Karpas-422 (cell line): ENCODE results near the gene SYT6. TPM values are rescaled to one million over a fixed set of nuclear protein-coding genes. Genes with fewer than 3 reads are reported as not detected.
"Not testable (repeated sequence)": the region's sequence is repeated elsewhere in the genome, so short reads cannot be mapped to it uniquely, and the experiment has no call there.

Experiments used
- DNase-seq: peaks from one replicate; pipeline ENCODE4 v3.0.0-alpha.2; 2015
- H2AFZ ChIP-seq: fragments of 200-600 bp; sonication (generic); 2 replicates; pipeline ENCODE4 v1.6.1; 2014; ENCODE audit warnings: antibody characterized with exemption, low read length, mixed read lengths
- H3K27ac ChIP-seq: fragments of 200-600 bp; sonication (generic); 2 replicates; pipeline ENCODE4 v1.5.1; 2014; ENCODE audit warnings: mild to moderate bottlenecking, low read length, moderate library complexity
- H3K27me3 ChIP-seq: fragments of 200-600 bp; sonication (generic); 2 replicates; pipeline ENCODE4 v1.6.1; 2014; ENCODE audit warnings: low read length, mixed read lengths
- H3K36me3 ChIP-seq: fragments of 200-600 bp; sonication (generic); 2 replicates; pipeline ENCODE4 v1.6.1; 2014; ENCODE audit warnings: low read length, mixed read lengths; ENCODE audit not compliant: insufficient read depth
- H3K4me1 ChIP-seq: fragments of 200-600 bp; sonication (generic); 2 replicates; pipeline ENCODE4 v1.6.1; 2014; ENCODE audit warnings: mild to moderate bottlenecking, low read length, mixed read lengths
- H3K4me2 ChIP-seq: fragments of 200-600 bp; sonication (generic); 2 replicates; pipeline ENCODE4 v1.6.1; 2014; ENCODE audit warnings: low read length, low read depth, mild to moderate bottlenecking; ENCODE audit not compliant: poor library complexity, severe bottlenecking
- H3K4me3 ChIP-seq: fragments of 200-600 bp; sonication (generic); 2 replicates; pipeline ENCODE4 v1.5.1; 2014; ENCODE audit warnings: mild to moderate bottlenecking, antibody characterized with exemption, low read length, mixed read lengths
- H3K79me2 ChIP-seq: fragments of 200-600 bp; sonication (generic); 2 replicates; pipeline ENCODE4 v1.6.1; 2014; ENCODE audit warnings: mild to moderate bottlenecking, low read length, mixed read lengths
- H3K9ac ChIP-seq: fragments of 200-600 bp; sonication (generic); 2 replicates; pipeline ENCODE4 v1.6.0; 2014; ENCODE audit warnings: low read length
- H3K9me2 ChIP-seq: fragments of 200-600 bp; sonication (generic), shearing (Covaris generic); replicated peaks from 2 replicates; pipeline ENCODE4 v1.6.0; 2014; ENCODE audit warnings: mild to moderate bottlenecking, low read length, moderate library complexity; ENCODE audit not compliant: insufficient read depth
- H3K9me3 ChIP-seq: fragments of 300-700, 200-600 bp; sonication (generic); 2 replicates; pipeline ENCODE4 v1.6.1; 2014; ENCODE audit warnings: low read length, mixed read lengths
- H4K20me1 ChIP-seq: fragments of 200-600 bp; sonication (generic); 2 replicates; pipeline ENCODE4 v1.6.1; 2014; ENCODE audit warnings: mild to moderate bottlenecking, antibody characterized with exemption, low read length, low read depth; ENCODE audit not compliant: insufficient read depth
- total RNA-seq: library from RNA; depleted of rRNA; stranded (reverse); fragments of >200 nt; shearing (Covaris generic); gene quantifications from 2 replicates; pipeline ENCODE4 v1.2.3, GENCODE V29; 2014; ENCODE audit warnings: low replicate concordance

Gene SYT6
- total RNA-seq, 1 experiment from 2014 or later = not detected

DNA sequence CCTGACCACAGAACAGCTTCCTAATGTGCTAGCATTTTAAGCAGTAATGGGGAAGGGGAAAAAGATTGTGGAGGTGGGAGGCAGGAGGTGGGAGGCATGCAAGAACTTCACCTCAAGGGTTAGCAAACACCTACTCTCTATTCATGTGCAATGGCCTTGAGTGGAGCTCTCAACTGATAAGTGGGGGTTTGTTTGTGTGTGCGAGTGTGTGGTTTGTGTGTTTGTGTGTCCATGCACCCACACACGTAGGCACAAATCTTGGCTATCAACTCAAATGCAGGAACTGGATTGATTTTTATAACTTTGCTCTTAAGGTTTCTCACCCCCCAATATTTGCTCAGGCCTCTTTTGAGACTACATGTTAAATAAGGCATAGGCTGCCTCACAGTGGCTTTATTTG is 78.6 kb downstream of the SYT6 start:
- H3K36me3 ChIP-seq = no peaks in the 10 kb centered on the region

DNA sequence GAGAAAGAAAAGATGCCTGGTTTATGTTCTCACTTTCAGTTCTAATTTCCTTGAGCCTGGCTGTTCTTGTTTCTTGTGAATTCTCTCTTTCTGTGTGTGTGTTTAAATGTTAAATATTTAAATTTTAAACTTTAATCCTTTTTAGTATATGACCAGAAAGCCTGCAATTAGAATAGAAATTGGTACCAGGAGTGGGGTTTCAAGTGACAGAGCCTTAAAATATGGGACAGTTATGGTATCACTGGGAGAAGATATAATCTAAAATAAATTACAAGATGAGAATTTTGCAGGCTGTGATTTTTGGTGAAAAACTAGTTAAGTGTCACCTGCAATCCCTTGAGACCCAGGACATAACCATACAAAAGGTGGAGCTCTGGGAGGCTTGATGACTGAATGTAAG is 81.4 kb downstream of the SYT6 start:
- Histone ChIP-seq H3K4me3 (no peak overlapping the region), H3K4me2 (no peak overlapping the region)

More for the DNA sequence above, 78.6 kb downstream of the SYT6 start:
- Histone ChIP-seq H3K79me2 (no peaks in the 10 kb centered on the region), H3K27me3 (no peaks in the 10 kb centered on the region), H3K9me3 (no peaks in the 10 kb centered on the region; the same call in 1 of the 2 replicates), H3K4me1 (no peaks in the 10 kb centered on the region), H3K27ac (no peak overlapping the region), H4K20me1 (no peaks in the 10 kb centered on the region), H3K4me2 (no peak overlapping the region), H3K9me2 (no peaks in the 10 kb centered on the region), H2AFZ (no peak overlapping the region), H3K4me3 (no peak overlapping the region), H3K9ac (no peak overlapping the region)
- DNase-seq = peak; percentile 21

DNA sequence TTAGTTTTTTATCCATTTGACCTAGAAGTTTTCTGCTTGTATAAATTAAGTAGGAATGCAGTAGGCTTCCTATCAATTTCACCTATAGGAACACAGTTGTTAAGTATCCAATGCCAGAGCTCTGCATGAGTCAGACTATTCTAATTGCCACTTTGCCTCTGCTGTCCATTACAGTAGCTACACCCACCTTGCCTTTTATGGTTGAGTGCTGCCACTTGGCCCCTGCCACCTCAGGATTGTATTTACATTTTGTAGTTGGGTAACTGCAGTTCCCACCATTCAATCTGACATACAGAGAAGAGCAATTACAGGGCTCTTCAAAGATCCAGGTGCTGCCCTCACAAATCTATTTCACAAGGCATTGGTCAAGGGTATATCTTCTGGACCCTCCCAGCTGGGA is 83.9 kb downstream of the SYT6 start:
- H3K4me3 ChIP-seq, H4K20me1 ChIP-seq, H3K79me2 ChIP-seq: not testable (repeated sequence)

More for the DNA sequence above, 81.4 kb downstream of the SYT6 start:
- H3K79me2 ChIP-seq = no peaks in the 10 kb centered on the region
- no peak overlapping the region for H3K9ac ChIP-seq
- H3K36me3 ChIP-seq = no peaks in the 10 kb centered on the region
- no peaks in the 10 kb centered on the region for H3K27me3 ChIP-seq
- H3K9me2 ChIP-seq = no peaks in the 10 kb centered on the region
- no peaks in the 10 kb centered on the region; the same call in 1 of the 2 replicates for H3K9me3 ChIP-seq
- no peak overlapping the region for H3K27ac ChIP-seq
- no peaks in the 10 kb centered on the region for H4K20me1 ChIP-seq
- H2AFZ ChIP-seq = no peak overlapping the region
- no peaks in the 10 kb centered on the region for H3K4me1 ChIP-seq
- DNase-seq = no peak

DNA sequence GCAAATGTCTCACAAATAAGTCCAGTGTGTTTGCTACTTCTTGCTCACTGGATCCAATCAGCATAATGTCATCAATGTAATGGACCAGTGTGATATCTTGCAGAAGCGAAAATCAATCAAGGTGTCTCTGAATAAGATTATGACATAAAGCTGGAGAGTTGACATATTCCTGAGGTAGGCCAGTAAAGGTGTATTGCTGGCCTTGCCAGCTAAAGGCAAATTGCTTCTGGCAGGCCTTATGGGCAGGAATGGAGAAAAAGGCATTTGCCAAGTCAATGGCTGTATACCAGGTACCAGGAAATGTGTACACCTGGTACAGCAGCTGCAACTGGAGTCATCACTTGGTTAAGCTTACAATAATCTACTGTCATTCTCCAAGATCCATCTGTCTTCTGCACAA is 85.0 kb downstream of the SYT6 start:
- H4K20me1 ChIP-seq, H3K9me2 ChIP-seq, H3K27me3 ChIP-seq, H3K79me2 ChIP-seq, H3K9me3 ChIP-seq, H3K4me3 ChIP-seq, H3K27ac ChIP-seq, H3K9ac ChIP-seq, DNase-seq, H3K36me3 ChIP-seq, H2AFZ ChIP-seq, H3K4me1 ChIP-seq, H3K4me2 ChIP-seq: not testable (repeated sequence)

More for the DNA sequence above, 83.9 kb downstream of the SYT6 start:
- not testable (repeated sequence) for H3K27ac ChIP-seq, H3K4me1 ChIP-seq, H3K4me2 ChIP-seq, H3K36me3 ChIP-seq, H3K9ac ChIP-seq, H3K9me3 ChIP-seq, H3K9me2 ChIP-seq, H3K27me3 ChIP-seq, H2AFZ ChIP-seq
- DNase-seq = peak; percentile 35

DNA sequence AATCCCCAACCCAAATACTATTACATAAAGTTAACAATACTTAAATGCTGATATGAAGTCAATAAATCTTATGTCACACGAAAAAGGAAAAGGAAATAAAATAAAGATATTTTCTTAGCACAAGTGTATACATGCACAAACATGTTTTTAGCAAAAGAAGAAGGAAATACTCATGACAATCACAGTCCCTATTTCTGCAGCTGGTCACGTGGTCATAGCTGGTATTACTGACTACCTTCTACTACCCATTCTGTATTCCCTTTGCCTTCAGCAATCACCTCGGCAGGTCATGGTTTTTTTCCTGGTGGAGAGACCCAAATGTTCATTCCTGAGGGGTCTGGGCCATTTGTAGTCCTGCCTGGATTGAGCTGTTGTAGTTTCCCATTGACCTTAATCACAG is 88.0 kb downstream of the SYT6 start:
- not testable (repeated sequence) for H3K4me1 ChIP-seq, H3K36me3 ChIP-seq, H3K9me2 ChIP-seq, H3K27me3 ChIP-seq, H3K4me2 ChIP-seq, H3K27ac ChIP-seq, H3K9ac ChIP-seq, H2AFZ ChIP-seq, H3K9me3 ChIP-seq, H4K20me1 ChIP-seq, H3K4me3 ChIP-seq, H3K79me2 ChIP-seq
- peak; percentile 34 for DNase-seq

DNA sequence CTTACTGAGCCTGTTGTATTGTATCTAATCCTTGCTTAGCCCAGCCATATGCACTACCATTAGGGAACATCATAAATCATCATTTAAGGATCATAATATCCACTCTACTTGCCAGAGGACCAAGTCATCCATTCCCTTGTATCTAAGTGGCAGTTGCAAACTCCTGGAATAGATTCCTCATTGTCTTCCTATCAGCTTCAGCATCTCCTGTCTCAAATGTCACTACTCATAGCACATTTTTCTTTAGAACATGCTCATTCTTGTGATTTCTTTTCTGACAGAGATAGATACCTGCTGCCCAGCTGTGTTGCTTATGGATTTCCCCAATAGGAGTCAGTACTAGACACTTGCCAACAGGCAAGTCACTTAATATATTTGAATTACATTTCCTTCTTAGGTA is 90.1 kb downstream of the SYT6 start:
- Histone ChIP-seq H3K9me3 (no peaks in the 10 kb centered on the region), H3K9me2 (no peaks in the 10 kb centered on the region), H3K4me3 (no peak overlapping the region), H4K20me1 (no peaks in the 10 kb centered on the region), H3K4me2 (no peak overlapping the region), H2AFZ (no peak overlapping the region), H3K4me1 (no peaks in the 10 kb centered on the region), H3K9ac (no peak overlapping the region), H3K36me3 (no peaks in the 10 kb centered on the region), H3K27ac (no peak overlapping the region), H3K79me2 (no peaks in the 10 kb centered on the region), H3K27me3 (no peaks in the 10 kb centered on the region)
- DNase-seq = peak; percentile 27

DNA sequence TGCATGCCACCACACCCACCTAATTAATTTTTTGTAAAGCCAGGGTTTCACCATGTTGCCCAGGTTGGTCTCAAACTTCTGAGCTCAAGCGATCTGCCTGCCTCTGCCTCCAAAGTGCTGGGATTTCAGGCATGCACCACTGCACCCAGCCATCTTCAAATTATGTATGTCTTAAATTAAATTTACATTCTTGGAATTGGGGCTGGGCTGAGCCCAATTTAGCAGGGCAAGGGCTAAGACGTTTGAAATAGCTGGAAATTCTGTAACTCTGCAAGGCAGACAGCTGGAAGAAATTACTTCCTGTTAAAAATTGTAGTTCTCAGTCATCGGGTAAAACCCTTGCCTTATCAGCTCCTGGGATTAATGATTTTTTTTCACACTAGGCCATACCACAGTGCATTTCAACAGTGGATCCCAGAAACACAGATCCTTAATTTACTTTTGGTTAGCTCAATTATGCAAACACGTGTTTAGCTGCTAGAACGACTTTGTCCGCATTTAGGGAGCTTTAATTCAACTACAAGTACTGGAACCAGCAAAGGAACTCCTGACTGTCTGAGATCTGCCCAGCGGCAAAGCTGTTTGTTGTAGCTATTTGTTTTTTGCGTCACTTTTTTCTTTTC is 91.1 kb downstream of the SYT6 start:
- H3K4me2 ChIP-seq = no peak overlapping the region
- H3K4me3 ChIP-seq = no peak overlapping the region
- no peak overlapping the region for H2AFZ ChIP-seq
- H3K9me2 ChIP-seq = no peaks in the 10 kb centered on the region
- peak; percentile 26 for DNase-seq
- H3K4me1 ChIP-seq = no peaks in the 10 kb centered on the region
- no peaks in the 10 kb centered on the region for H3K79me2 ChIP-seq
- H3K9ac ChIP-seq = no peak overlapping the region
- H3K27me3 ChIP-seq = no peaks in the 10 kb centered on the region
- H3K9me3 ChIP-seq = no peaks in the 10 kb centered on the region
- H3K27ac ChIP-seq = no peak overlapping the region
- H4K20me1 ChIP-seq = no peaks in the 10 kb centered on the region
- no peaks in the 10 kb centered on the region for H3K36me3 ChIP-seq

DNA sequence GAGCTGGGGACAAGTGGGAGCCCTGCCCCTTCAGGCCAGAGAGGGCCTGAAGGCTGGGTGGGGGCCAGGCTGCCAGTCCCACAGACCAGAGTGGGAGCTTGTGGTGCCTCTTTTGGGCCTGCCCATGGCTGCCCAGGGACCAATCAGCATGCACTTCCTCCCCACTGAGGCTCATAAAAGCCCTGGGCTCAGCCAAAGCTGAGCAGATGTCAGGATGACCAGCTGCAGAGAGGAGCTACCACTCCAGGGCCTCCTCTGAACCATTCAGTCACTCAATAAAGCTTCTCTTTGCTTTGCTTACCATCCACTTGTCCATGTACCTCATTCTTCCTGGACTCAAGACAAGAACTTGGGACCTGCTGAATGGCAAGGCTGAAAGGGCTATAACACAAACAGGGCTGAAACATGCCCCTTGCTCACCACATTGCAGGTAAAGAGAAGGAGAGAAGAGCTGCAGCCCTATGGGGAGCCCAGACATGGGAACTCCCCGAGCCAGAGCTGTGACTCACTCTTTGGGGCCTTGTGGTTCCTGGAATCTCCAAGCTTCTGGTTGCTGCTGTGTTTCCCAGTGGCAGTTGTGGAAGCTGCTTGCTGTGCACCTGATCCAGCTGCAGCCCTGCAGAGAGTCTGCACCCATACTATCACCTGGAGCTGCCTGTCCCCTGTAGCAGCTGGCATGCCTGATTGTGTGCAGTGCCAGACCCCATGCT is 92.4 kb downstream of the SYT6 start:
- no peak overlapping the region for H3K4me3 ChIP-seq
- H3K27ac ChIP-seq = no peak overlapping the region
- H3K4me2 ChIP-seq = no peak overlapping the region
- H3K9me2 ChIP-seq = no peaks in the 10 kb centered on the region
- H3K9me3 ChIP-seq = no peaks in the 10 kb centered on the region
- no peaks in the 10 kb centered on the region for H4K20me1 ChIP-seq
- DNase-seq = peak; percentile 20
- H3K79me2 ChIP-seq = no peaks in the 10 kb centered on the region
- H3K36me3 ChIP-seq = no peaks in the 10 kb centered on the region
- no peaks in the 10 kb centered on the region for H3K4me1 ChIP-seq
- no peak overlapping the region for H2AFZ ChIP-seq
- H3K9ac ChIP-seq = no peak overlapping the region
- no peaks in the 10 kb centered on the region for H3K27me3 ChIP-seq
